Neural cell (in vitro differentiated cells): Measurements from ENCODE around the gene STAT5B. TPM values are rescaled to one million over a fixed set of nuclear protein-coding genes. Genes with fewer than 3 reads are reported as not detected.

ENCODE experiments used
- H2AFZ ChIP-seq: fragments of 200-600, 300-800 bp; sonication (generic), shearing (Covaris generic); 2 replicates; pipeline ENCODE4 v1.6.0; 2014; ENCODE audit warnings: low read depth, mild to moderate bottlenecking, antibody characterized with exemption, low read length, moderate library complexity
- H3F3A ChIP-seq: fragments of 200-600 bp; shearing (Covaris generic); 2 replicates; pipeline ENCODE4 v1.6.1; 2016; ENCODE audit warnings: mild to moderate bottlenecking, moderate library complexity, mixed read lengths, antibody characterized with exemption, low read length; ENCODE audit not compliant: insufficient read depth, poor library complexity, severe bottlenecking
- H3K27ac ChIP-seq: fragments of 200-600, 300-800 bp; sonication (generic), shearing (Covaris generic); 2 replicates; pipeline ENCODE4 v1.5.1; 2014; ENCODE audit warnings: mild to moderate bottlenecking, low read length, moderate library complexity
- H3K27me3 ChIP-seq: fragments of 300-800, 200-600 bp; sonication (generic), shearing (Covaris generic); 2 replicates; pipeline ENCODE4 v1.6.0; 2014; ENCODE audit warnings: mild to moderate bottlenecking, low read depth, low read length, moderate library complexity; ENCODE audit not compliant: insufficient read depth
- H3K36me3 ChIP-seq: fragments of 300-800, 200-600 bp; sonication (generic), shearing (Covaris generic); 2 replicates; pipeline ENCODE4 v1.5.1; 2014; ENCODE audit warnings: mild to moderate bottlenecking, antibody characterized with exemption, low read length, moderate library complexity; ENCODE audit not compliant: insufficient read depth
- H3K4me2 ChIP-seq: fragments of 300-800, 200-600 bp; sonication (generic), shearing (Covaris generic); 2 replicates; pipeline ENCODE4 v1.6.0; 2014; ENCODE audit warnings: mild to moderate bottlenecking, low read length
- H3K4me3 ChIP-seq: fragments of 300-800, 200-600 bp; sonication (generic), shearing (Covaris generic); 2 replicates; pipeline ENCODE4 v1.5.1; 2014; ENCODE audit warnings: mild to moderate bottlenecking, low read length, moderate library complexity
- H3K79me2 ChIP-seq: fragments of 200-600 bp; shearing (Covaris generic); replicated peaks from 2 replicates; pipeline ENCODE4 v1.6.0; 2014; ENCODE audit warnings: mild to moderate bottlenecking, low read length, moderate library complexity; ENCODE audit not compliant: insufficient read depth
- H3K9ac ChIP-seq: fragments of 300-800, 200-600 bp; sonication (generic), shearing (Covaris generic); 2 replicates; pipeline ENCODE4 v1.6.1; 2016; ENCODE audit warnings: mild to moderate bottlenecking, low read length, mixed read lengths
- H3K9me2 ChIP-seq: fragments of 200-600 bp; shearing (Covaris generic); 2 replicates; pipeline ENCODE4 v1.6.1; 2016; ENCODE audit warnings: mild to moderate bottlenecking, low read length, mixed read lengths; ENCODE audit not compliant: insufficient read depth
- H3K9me3 ChIP-seq: fragments of 200-600, 300-800 bp; sonication (generic), shearing (Covaris generic); 2 replicates; pipeline ENCODE4 v1.6.1; 2016; ENCODE audit warnings: mild to moderate bottlenecking, mixed run types, low read length, moderate library complexity, mixed read lengths
- H4K20me1 ChIP-seq: fragments of 200-600 bp; shearing (Covaris generic); 2 replicates; pipeline ENCODE4 v1.6.1; 2016; ENCODE audit warnings: mild to moderate bottlenecking, mixed run types; ENCODE audit not compliant: insufficient read depth
- CTCF ChIP-seq: fragments of 450-650 bp; IDR thresholded peaks from 2 replicates; pipeline ENCODE4 v1.5.1; 2014; ENCODE audit warnings: antibody characterized with exemption, mild to moderate bottlenecking, moderate library complexity; ENCODE audit not compliant: poor library complexity, severe bottlenecking
- EP300 ChIP-seq: fragments of 450-650 bp; conservative IDR thresholded peaks from 2 replicates; pipeline ENCODE4 v1.6.1; 2014; ENCODE audit warnings: antibody characterized with exemption, mild to moderate bottlenecking, moderate library complexity; ENCODE audit not compliant: poor library complexity, severe bottlenecking
- EZH2 ChIP-seq: fragments of 200-600, 300-800 bp; shearing (Covaris generic), sonication (generic); IDR thresholded peaks from 2 replicates; pipeline ENCODE4 v1.6.1; 2014; ENCODE audit warnings: antibody characterized with exemption, low read length, borderline replicate concordance, mild to moderate bottlenecking; ENCODE audit not compliant: insufficient read depth, poor library complexity, severe bottlenecking
- MXI1 ChIP-seq: fragments of 450-650 bp; conservative IDR thresholded peaks from 2 replicates; pipeline ENCODE4 v1.6.1; 2014; ENCODE audit warnings: antibody characterized with exemption, mild to moderate bottlenecking; ENCODE audit not compliant: poor library complexity, severe bottlenecking
- POLR2AphosphoS5 ChIP-seq: IDR thresholded peaks from 2 replicates; pipeline ENCODE4 v1.6.1; 2012
- RAD21 ChIP-seq: fragments of 450-650 bp; conservative IDR thresholded peaks from 2 replicates; pipeline ENCODE4 v1.6.1; 2014; ENCODE audit warnings: antibody characterized with exemption, mild to moderate bottlenecking, moderate library complexity
- REST ChIP-seq: IDR thresholded peaks from 2 replicates; pipeline ENCODE4 v1.6.1; 2012; ENCODE audit warnings: borderline replicate concordance
- SMC3 ChIP-seq: fragments of 450-650 bp; conservative IDR thresholded peaks from 2 replicates; pipeline ENCODE4 v1.6.1; 2014; ENCODE audit warnings: antibody characterized with exemption, mild to moderate bottlenecking, moderate library complexity; ENCODE audit not compliant: poor library complexity
- TAF1 ChIP-seq: IDR thresholded peaks from 2 replicates; pipeline ENCODE4 v1.6.1; 2012; ENCODE audit warnings: low read depth
- polyA plus RNA-seq: library from polyadenylated mRNA; depleted of rRNA; stranded (reverse); fragments of >200 nt; gene quantifications from 2 replicates; pipeline ENCODE4 v1.2.3, GENCODE V29; 2014

Gene STAT5B
- polyA plus RNA-seq, 1 donor from 2014 or later = 47.4 TPM

GRCh38 chr17:42285346-42286050, 9.3 kb upstream of the STAT5B start:
- Histone ChIP-seq H3K4me2 (no peak overlapping the region), H3K4me3 (no peak overlapping the region), H3K9me2 (no peaks in the 10 kb centered on the region), H3F3A (no peaks in the 10 kb centered on the region), H2AFZ (no peak overlapping the region), H3K79me2 (no peaks in the 10 kb centered on the region), H3K9me3 (no peaks in the 10 kb centered on the region), H3K36me3 (no peaks in the 10 kb centered on the region), H3K27ac (no peak overlapping the region), H4K20me1 (no peaks in the 10 kb centered on the region), H3K9ac (no peak overlapping the region), H3K27me3 (peaks cover 39% of the 10 kb centered on the region)
- no peak for TF ChIP-seq REST
- TF ChIP-seq EZH2 = no peak
- TF ChIP-seq MXI1 = no peak
- TF ChIP-seq POLR2AphosphoS5 = no peak

GRCh38 chr17:42284566-42284965, 8.4 kb upstream of the STAT5B start:
- H2AFZ ChIP-seq = no peak overlapping the region
- H3F3A ChIP-seq = no peaks in the 10 kb centered on the region
- H3K27me3 ChIP-seq = peaks cover 30% of the 10 kb centered on the region
- no peak overlapping the region for H3K9ac ChIP-seq
- no peak overlapping the region for H3K4me2 ChIP-seq
- H3K9me2 ChIP-seq = no peaks in the 10 kb centered on the region
- no peaks in the 10 kb centered on the region for H3K36me3 ChIP-seq
- H3K9me3 ChIP-seq = no peaks in the 10 kb centered on the region
- H4K20me1 ChIP-seq = no peaks in the 10 kb centered on the region
- no peaks in the 10 kb centered on the region for H3K79me2 ChIP-seq
- H3K27ac ChIP-seq = no peak overlapping the region
- no peak for TF ChIP-seq REST
- TF ChIP-seq EZH2 = no peak
- no peak for TF ChIP-seq POLR2AphosphoS5
- no peak for TF ChIP-seq TAF1
- TF ChIP-seq MXI1 = no peak
- no peak for TF ChIP-seq EP300
- no peak for TF ChIP-seq RAD21
- TF ChIP-seq SMC3 = no peak
- TF ChIP-seq CTCF = no peak
- no peak overlapping the region for H3K4me3 ChIP-seq
